Memory B cell (primary cell): ENCODE measurements around the gene TRIM63.

Source experiments
- ATAC-seq: fragments of 150-1000 bp; cut with Tn5 transposase; 2 replicates; pipeline ENCODE4 v1.10.0; 2021; ENCODE audit warnings: low read depth, mild to moderate bottlenecking, moderate library complexity
- DNase-seq, 2 donors: peaks; one replicate each; pipeline ENCODE4 v3.0.0; 2022; ENCODE audit warnings: low spot score in 2 of 2
- H3K27ac Mint-ChIP-seq: one replicate; pipeline ENCODE4 v1.8.0; 2022; ENCODE audit warnings: mild to moderate bottlenecking, moderate library complexity, mixed read lengths
- H3K27me3 Mint-ChIP-seq: one replicate; pipeline ENCODE4 v1.8.0; 2022; ENCODE audit warnings: mixed read lengths
- H3K36me3 Mint-ChIP-seq: one replicate; pipeline ENCODE4 v1.8.0; 2022; ENCODE audit warnings: mild to moderate bottlenecking, mixed read lengths
- H3K4me1 Mint-ChIP-seq: one replicate; pipeline ENCODE4 v1.8.0; 2022; ENCODE audit warnings: mixed read lengths
- H3K4me3 Mint-ChIP-seq: one replicate; pipeline ENCODE4 v1.8.0; 2022; ENCODE audit warnings: mild to moderate bottlenecking, moderate library complexity, mixed read lengths
- H3K9me3 Mint-ChIP-seq: one replicate; pipeline ENCODE4 v1.8.0; 2022; ENCODE audit warnings: mixed read lengths

The TRIM63 gene

DNA sequence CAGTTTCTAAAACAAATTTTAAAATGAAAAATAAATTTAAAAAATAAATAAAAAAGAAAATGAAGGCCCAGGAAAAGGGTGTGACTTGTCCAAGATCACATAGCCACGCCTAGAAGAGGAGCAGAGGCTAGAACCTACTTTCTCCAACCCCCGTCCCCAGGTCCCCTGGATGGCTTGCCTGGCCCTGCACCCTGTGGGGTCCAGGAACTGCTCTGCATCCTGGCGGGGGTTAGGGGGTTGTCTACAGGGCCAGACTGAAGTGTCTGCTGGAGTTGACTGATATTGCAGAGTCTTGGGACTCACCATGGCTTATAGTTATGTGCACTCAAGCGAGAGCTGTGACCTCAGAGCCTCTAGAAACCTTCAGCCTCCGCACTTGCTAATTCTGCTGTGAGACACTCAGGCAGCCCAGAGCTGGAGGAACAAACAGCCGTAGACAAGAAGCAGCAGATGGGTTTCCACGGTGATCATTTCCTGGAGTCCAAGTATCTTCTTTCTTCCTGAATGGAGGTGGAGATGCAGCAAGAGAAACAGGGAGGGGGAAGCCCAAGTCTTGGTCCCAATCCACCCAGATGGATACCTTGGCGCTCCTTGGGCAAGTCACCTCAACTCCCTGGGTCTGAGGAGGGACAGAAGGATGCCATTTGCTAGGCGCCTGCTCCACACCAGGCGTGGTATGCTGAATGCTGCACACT is 51.0 kb downstream of the TRIM63 start:
- Mint-ChIP-seq H3K27me3 (peaks cover under 1% of the 10 kb centered on the region), H3K4me3 (no peak overlapping the region), H3K27ac (no peak overlapping the region), H3K4me1 (no peaks in the 10 kb centered on the region), H3K36me3 (no peaks in the 10 kb centered on the region), H3K9me3 (no peaks in the 10 kb centered on the region)
- DNase-seq (no peak), ATAC-seq (no peak)

DNA sequence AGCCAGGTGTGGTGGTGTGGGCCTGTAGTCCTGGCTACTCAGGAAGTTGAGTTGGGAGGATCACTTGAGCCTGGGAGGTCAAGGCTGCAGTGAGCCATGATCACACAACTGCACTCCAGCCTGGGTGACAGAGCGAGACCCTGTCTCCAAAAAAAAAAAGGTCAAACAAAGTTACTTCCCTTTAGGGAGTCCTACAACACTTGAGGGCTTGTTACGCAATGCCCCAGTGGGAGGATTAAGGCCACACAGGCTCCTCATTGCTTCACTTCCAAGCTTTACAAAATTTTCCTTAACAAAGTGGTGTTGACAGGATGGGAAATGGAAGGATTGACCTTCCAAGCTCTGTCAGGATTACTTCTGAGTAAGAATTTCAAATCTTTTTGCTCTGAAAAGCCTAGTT is 52.1 kb downstream of the TRIM63 start:
- no peak for ATAC-seq
- H3K27me3 Mint-ChIP-seq: no peaks in the 10 kb centered on the region
- H3K9me3 Mint-ChIP-seq: no peaks in the 10 kb centered on the region
- H3K27ac Mint-ChIP-seq: no peak overlapping the region
- H3K4me1 Mint-ChIP-seq: no peaks in the 10 kb centered on the region
- no peak for DNase-seq
- H3K36me3 Mint-ChIP-seq: no peaks in the 10 kb centered on the region
- no peak overlapping the region for H3K4me3 Mint-ChIP-seq

- Mint-ChIP-seq H3K4me1 (no peaks in the 10 kb centered on the region), H3K36me3 (no peaks in the 10 kb centered on the region), H3K27me3 (peaks cover 3% of the 10 kb centered on the region), H3K9me3 (no peaks in the 10 kb centered on the region), H3K27ac (no peak overlapping the region), H3K4me3 (no peak overlapping the region)
- ATAC-seq (no peak), DNase-seq (no peak)
These were observed 53.3 kb downstream of the TRIM63 start for GRCh38 chr1:26014179-26014578.

GRCh38 chr1:26012864-26013263 is 54.6 kb downstream of the TRIM63 start:
- H3K36me3 Mint-ChIP-seq: no peaks in the 10 kb centered on the region
- H3K4me3 Mint-ChIP-seq: no peak overlapping the region
- no peaks in the 10 kb centered on the region for H3K9me3 Mint-ChIP-seq
- H3K4me1 Mint-ChIP-seq: no peaks in the 10 kb centered on the region
- no peak for ATAC-seq
- peaks cover 3% of the 10 kb centered on the region for H3K27me3 Mint-ChIP-seq
- no peak overlapping the region for H3K27ac Mint-ChIP-seq
- no peak for DNase-seq

- Mint-ChIP-seq H3K9me3 (no peaks in the 10 kb centered on the region), H3K27me3 (peaks cover 13% of the 10 kb centered on the region), H3K4me1 (no peaks in the 10 kb centered on the region), H3K36me3 (no peaks in the 10 kb centered on the region), H3K27ac (no peak overlapping the region), H3K4me3 (no peak overlapping the region)
- ATAC-seq: no peak
- no peak for DNase-seq
These were observed 56.6 kb downstream of the TRIM63 start for GRCh38 chr1:26010825-26011224.

DNA sequence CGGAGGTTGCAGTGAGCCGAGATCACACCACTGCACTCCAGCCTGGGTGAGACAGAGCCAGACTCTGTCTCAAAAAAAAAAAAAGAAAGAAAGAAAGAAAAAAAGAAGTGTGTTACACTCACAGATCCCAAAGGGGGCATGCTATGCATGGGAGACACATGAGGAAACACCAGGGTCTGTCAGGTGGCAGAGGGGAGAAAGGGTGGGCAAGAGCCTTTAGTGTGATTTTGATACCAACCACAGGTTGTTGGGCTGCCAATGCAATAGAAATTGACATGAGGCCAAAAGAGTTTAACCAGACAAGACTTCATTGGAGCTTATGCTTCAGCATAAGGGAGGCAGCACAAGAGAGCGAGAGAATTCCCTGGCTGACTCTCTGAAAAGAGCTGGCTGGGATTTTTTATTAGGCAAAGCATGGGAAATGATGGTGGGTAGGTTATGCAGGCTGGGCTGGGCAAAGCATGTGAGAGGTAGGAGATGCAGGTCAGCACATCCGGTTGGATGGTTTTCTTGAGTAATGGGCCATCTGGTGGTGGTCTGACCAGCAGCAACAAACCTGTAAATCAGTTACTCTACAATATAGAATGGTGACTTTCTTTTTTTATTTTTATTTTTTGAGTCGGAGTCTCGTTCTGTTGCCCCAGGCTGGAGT is 57.5 kb downstream of the TRIM63 start:
- DNase-seq (no peak), ATAC-seq (no peak)
- Mint-ChIP-seq H3K9me3 (no peaks in the 10 kb centered on the region), H3K4me3 (no peak overlapping the region), H3K36me3 (no peaks in the 10 kb centered on the region), H3K27ac (no peak overlapping the region), H3K27me3 (peaks cover 16% of the 10 kb centered on the region), H3K4me1 (no peaks in the 10 kb centered on the region)

GRCh38 chr1:26006710-26007109 is 60.7 kb downstream of the TRIM63 start:
- ATAC-seq: no peak
- Mint-ChIP-seq H3K27me3 (peaks cover 21% of the 10 kb centered on the region), H3K4me3 (no peak overlapping the region)

DNA sequence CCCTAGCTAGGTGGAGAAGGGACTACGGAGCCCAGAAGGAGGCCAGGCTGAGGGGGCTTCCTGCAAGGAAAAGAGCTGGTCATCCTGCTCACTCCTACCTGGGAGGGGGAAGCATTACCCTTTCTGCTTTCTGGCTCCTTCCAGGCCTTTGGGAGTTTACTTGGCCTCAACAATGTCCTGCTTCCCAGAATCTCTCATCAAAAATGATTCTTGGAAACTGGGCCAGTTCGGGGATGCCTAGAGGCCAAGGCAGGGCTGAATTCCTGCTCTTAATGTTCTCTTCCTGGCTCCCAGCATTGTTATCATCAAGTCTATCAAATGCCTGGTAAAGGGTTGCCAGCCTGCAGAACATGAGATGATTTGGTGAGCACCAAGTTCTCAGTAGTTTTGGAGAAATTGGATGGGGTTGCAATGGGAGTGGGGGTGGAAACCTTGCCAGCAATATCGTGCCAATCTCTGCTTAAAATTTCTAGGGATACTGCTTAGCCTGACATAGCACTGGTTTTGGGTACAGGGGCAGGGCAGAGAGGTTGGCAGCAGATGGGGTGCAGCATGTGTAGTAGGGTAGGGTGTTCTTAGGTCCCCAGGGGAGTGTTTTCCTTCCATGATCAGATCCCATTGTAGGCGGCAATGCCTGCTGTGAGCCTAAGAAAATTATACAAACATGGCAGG is 61.9 kb downstream of the TRIM63 start:
- DNase-seq: no peak
- Mint-ChIP-seq H3K4me1 (peaks cover 8% of the 10 kb centered on the region), H3K27ac (no peak overlapping the region), H3K36me3 (no peaks in the 10 kb centered on the region), H3K4me3 (no peak overlapping the region), H3K9me3 (no peaks in the 10 kb centered on the region), H3K27me3 (peaks cover 21% of the 10 kb centered on the region)
- no peak for ATAC-seq

More at GRCh38 chr1:26006710-26007109, 60.7 kb downstream of the TRIM63 start:
- DNase-seq: no peak
- H3K36me3 Mint-ChIP-seq: no peaks in the 10 kb centered on the region
- no peaks in the 10 kb centered on the region for H3K9me3 Mint-ChIP-seq
- H3K27ac Mint-ChIP-seq: no peak overlapping the region
- peaks cover 8% of the 10 kb centered on the region for H3K4me1 Mint-ChIP-seq

DNA sequence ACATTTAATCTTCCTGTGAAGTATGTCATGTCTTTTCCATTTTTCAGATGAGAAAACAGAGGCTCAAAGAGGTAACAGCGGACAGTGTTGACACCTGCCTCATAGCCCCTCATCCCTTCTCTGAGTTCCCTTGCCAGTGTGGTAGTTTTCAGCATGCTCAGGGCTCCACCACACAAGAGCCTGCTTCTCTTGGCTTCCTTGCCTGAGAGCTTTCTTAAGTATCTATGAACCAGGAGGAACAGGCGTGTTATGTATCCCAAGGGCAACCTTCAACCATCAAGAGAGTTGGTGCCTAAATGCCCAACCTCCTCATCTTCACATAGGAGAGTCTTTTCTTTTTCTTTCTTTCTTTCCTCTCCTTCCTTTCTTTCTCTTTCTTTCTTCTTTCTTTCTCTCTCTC is 63.7 kb downstream of the TRIM63 start:
- H3K27me3 Mint-ChIP-seq: peaks cover 18% of the 10 kb centered on the region

DNA sequence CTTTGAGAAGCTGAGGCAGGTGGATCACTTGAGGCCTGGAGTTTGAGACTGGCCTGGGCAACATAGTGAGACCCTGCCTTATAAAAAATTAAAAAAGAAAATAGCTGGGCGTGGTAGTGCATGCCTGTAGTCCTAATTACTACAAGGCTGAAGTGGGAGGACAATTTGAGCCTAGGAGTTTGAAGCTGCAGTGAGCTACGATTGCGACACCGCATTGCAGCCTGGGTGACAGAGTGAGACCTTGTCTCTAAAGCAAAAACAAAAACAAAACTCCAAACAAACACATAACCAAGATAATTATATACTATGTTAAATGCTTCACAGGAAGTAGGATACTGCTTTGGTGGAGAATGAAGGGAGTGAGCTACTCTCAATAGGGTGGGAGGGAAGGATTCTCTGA is 64.2 kb downstream of the TRIM63 start:
- ATAC-seq (no peak), DNase-seq (no peak)
- H3K27me3 Mint-ChIP-seq: peaks cover 18% of the 10 kb centered on the region
- no peak overlapping the region for H3K27ac Mint-ChIP-seq
- peaks cover 8% of the 10 kb centered on the region for H3K4me1 Mint-ChIP-seq
- H3K4me3 Mint-ChIP-seq: no peak overlapping the region
- no peaks in the 10 kb centered on the region for H3K36me3 Mint-ChIP-seq
- no peaks in the 10 kb centered on the region for H3K9me3 Mint-ChIP-seq

More for the DNA sequence above, 63.7 kb downstream of the TRIM63 start:
- ATAC-seq (no peak), DNase-seq (no peak)
- H3K36me3 Mint-ChIP-seq: no peaks in the 10 kb centered on the region
- no peak overlapping the region for H3K4me3 Mint-ChIP-seq
- no peaks in the 10 kb centered on the region for H3K9me3 Mint-ChIP-seq
- H3K4me1 Mint-ChIP-seq: peaks cover 8% of the 10 kb centered on the region
- no peak overlapping the region for H3K27ac Mint-ChIP-seq
